Measurements from ENCODE around the gene CDHR5. TPM values are rescaled to one million over a fixed set of nuclear protein-coding genes. Genes with fewer than 3 reads are reported as not detected.

CDHR5 gene
- total and polyA plus RNA-seq, 2 of the 4 experiments (the other 2 are of a cell fraction) = not detected

DNA sequence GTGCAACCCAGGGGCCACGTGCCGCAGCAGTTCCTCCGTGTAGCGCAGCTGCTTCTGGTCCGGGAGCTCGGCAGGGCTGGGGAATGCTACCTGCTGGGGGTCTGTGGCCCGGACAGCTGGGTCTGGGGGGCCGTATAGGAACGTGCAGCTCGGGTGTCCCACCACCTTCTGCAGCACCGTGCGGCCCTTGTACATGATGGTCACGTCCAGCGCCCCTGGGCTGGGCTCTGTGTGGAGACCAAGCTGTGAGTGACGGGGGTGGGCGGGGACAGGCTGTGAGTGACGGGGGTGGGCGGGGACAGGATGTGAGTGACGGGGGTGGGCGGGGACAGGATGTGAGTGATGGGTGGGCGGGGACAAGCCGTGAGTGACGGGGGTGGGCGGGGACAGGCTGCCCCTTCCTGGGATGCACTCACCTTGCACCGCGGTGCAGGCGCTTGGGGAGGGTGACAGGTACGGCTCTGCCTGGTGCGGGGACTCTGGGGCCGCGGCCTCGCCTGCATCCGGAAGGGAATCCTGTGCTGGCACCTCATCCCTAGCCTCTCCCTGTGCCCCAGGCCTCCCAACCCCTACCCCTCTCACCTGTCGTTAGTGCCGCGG lies 11.3 kb downstream of the CDHR5 start:
- no peak overlapping the region for H2BK5ac ChIP-seq (ENCODE audit: low read depth, low read length, poor library complexity, severe bottlenecking)
- no peaks in the 10 kb centered on the region for H3K9me3 ChIP-seq (ENCODE audit: control insufficient read depth, insufficient read depth, low read length)
- H4K91ac ChIP-seq (ENCODE audit: insufficient read depth, low read depth, low read length) = no peak overlapping the region
- H2BK120ac ChIP-seq (ENCODE audit: low read depth, low read length) = no peak overlapping the region
- H4K8ac ChIP-seq (ENCODE audit: low read depth in 2 of 2, low read length in 2 of 2) = no peak overlapping the region
- ChIA-PET POLR2A (ENCODE audit: unreplicated experiment) (no interaction called here), CTCF (no interaction called here)
- in situ Hi-C loops (cut with MboI; ENCODE audit: low sequenced_read_pairs) = no loop called here
- ATAC-seq (ENCODE audit: low read depth) (no peak), DNase-seq (no peak)
- H3K4me3 ChIP-seq (ENCODE audit: insufficient read depth, low read depth, low read length) = no peak overlapping the region
- H3K9ac ChIP-seq (ENCODE audit: low read depth, low read length) = no peak overlapping the region
- H2AK5ac ChIP-seq (ENCODE audit: low read depth, low read length) = no peak overlapping the region
- H2BK15ac ChIP-seq (ENCODE audit: low read depth, low read length) = no peak overlapping the region
- TF ChIP-seq ELK1 (IDR thresholded peaks at IDR 0.05; ENCODE audit: borderline replicate concordance, low read depth, low read length) (no peak), RCOR1 (IDR thresholded peaks at IDR 0.05; ENCODE audit: insufficient replicate concordance, low read length) (no peak), CEBPB (IDR thresholded peaks at IDR 0.05; ENCODE audit: low read depth, low read length) (no peak), NFE2L2 (IDR thresholded peaks at IDR 0.05; ENCODE audit: low read depth, low read length) (no peak), CHD1 (IDR thresholded peaks at IDR 0.05; ENCODE audit: low read depth, low read length) (no peak), MXI1 (IDR thresholded peaks at IDR 0.05; ENCODE audit: borderline replicate concordance, low read depth, low read length) (no peak), RFX5 (IDR thresholded peaks at IDR 0.05; ENCODE audit: low read depth, low read length) (no peak), USF2 (IDR thresholded peaks at IDR 0.05; ENCODE audit: low read depth, low read length) (no peak), RAD21 (IDR thresholded peaks at IDR 0.05; ENCODE audit: low read length) (no peak), MAZ (IDR thresholded peaks at IDR 0.05; ENCODE audit: borderline replicate concordance, low read depth, low read length) (no peak), MAFK (IDR thresholded peaks at IDR 0.05; ENCODE audit: low read depth, low read length) (no peak), FOS (IDR thresholded peaks at IDR 0.05; ENCODE audit: low read depth, low read length) (no peak), BHLHE40 (IDR thresholded peaks at IDR 0.05; ENCODE audit: low read depth, low read length) (no peak), POLR2A (IDR thresholded peaks at IDR 0.05; ENCODE audit: low read depth, low read length) (no peak), SMC3 (IDR thresholded peaks at IDR 0.05; ENCODE audit: low read depth, low read length) (no peak)
- TF ChIP-seq, protein P1, sequence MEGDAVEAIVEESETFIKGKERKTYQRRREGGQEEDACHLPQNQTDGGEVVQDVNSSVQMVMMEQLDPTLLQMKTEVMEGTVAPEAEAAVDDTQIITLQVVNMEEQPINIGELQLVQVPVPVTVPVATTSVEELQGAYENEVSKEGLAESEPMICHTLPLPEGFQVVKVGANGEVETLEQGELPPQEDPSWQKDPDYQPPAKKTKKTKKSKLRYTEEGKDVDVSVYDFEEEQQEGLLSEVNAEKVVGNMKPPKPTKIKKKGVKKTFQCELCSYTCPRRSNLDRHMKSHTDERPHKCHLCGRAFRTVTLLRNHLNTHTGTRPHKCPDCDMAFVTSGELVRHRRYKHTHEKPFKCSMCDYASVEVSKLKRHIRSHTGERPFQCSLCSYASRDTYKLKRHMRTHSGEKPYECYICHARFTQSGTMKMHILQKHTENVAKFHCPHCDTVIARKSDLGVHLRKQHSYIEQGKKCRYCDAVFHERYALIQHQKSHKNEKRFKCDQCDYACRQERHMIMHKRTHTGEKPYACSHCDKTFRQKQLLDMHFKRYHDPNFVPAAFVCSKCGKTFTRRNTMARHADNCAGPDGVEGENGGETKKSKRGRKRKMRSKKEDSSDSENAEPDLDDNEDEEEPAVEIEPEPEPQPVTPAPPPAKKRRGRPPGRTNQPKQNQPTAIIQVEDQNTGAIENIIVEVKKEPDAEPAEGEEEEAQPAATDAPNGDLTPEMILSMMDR (conservative IDR thresholded peaks at IDR 0.05; ENCODE audit: low read depth, low read length) = no peak
- dilution Hi-C loops (cut with HindIII; ENCODE audit: low sequenced_read_pairs, unreplicated experiment) = no loop called here
- no peak overlapping the region for H3K18ac ChIP-seq (ENCODE audit: low read depth, low read length)
- no peak overlapping the region for H3K23ac ChIP-seq (ENCODE audit: low read depth, low read length)
- H3K14ac ChIP-seq (replicated peaks; ENCODE audit: low read depth, low read length) = no peak overlapping the region
- no peak overlapping the region for H2AFZ ChIP-seq (replicated peaks; ENCODE audit: low read length, poor library complexity)
- no peaks in the 10 kb centered on the region for H3K27me3 ChIP-seq (ENCODE audit: control insufficient read depth, insufficient read depth, low read length)
- H2BK20ac ChIP-seq (ENCODE audit: low read depth, low read length) = no peak overlapping the region
- peaks cover 53% of the 10 kb centered on the region for H3K36me3 ChIP-seq (ENCODE audit: control insufficient read depth, insufficient read depth, low read length)
- H3K9me1 ChIP-seq (ENCODE audit: insufficient read depth, low read length) = no peaks in the 10 kb centered on the region
- peaks cover 2 to 33% of the 10 kb centered on the region in 2 experiments; a peak in 3 of 4 replicates for H3K79me1 ChIP-seq (ENCODE audit: low read depth in 1 of 2, low read length in 2 of 2)
- H3K4ac ChIP-seq (ENCODE audit: low read depth, low read length) = no peak overlapping the region
- H3K4me2 ChIP-seq (ENCODE audit: low read depth, low read length) = no peak overlapping the region
- no peak overlapping the region for H3K56ac ChIP-seq (ENCODE audit: extremely low read depth, insufficient read depth, low read length)
- peaks cover 39% of the 10 kb centered on the region for H4K20me1 ChIP-seq (ENCODE audit: insufficient read depth, low read length)
- H3K4me1 ChIP-seq (ENCODE audit: control insufficient read depth, insufficient read depth, low read length) = peaks cover 4% of the 10 kb centered on the region; the same call in 1 of the 2 replicates
- H3K27ac ChIP-seq (ENCODE audit: insufficient read depth, low read length) = no peak overlapping the region
- 100% methylated on average over 3 of the region's 36 CpGs; no CpG with 5 or more reads in 1 of the 2 experiments for WGBS, 2 experiments (ENCODE audit: extremely low coverage in 2 of 2, insufficient read length in 1 of 2)
- BruUV-seq (replicated peaks) = no TSS peak
- no peak overlapping the region for H4K5ac ChIP-seq (ENCODE audit: low read depth, low read length)
- no peak overlapping the region for H2AK9ac ChIP-seq (replicated peaks; ENCODE audit: low read depth, low read length, poor library complexity)
- intact Hi-C loops (cut with micrococcal nuclease) = no loop called here

All from IMR-90 (cell line).